BE2C (cell line): ENCODE results near the gene CSF2RB.

Experiments
- DNase-seq: peaks from one replicate; pipeline ENCODE4 v3.0.0-alpha.2; 2020
- H3K27me3 ChIP-seq: fragments of 250-450 bp; sonication (Bioruptor Pico); 2 replicates; pipeline ENCODE4 v1.5.1; 2020; ENCODE audit warnings: mild to moderate bottlenecking
- H3K36me3 ChIP-seq: fragments of 250-450 bp; sonication (Bioruptor Pico); 2 replicates; pipeline ENCODE4 v1.5.1; 2020; ENCODE audit warnings: mild to moderate bottlenecking
- H3K4me1 ChIP-seq: fragments of 250-450 bp; sonication (Bioruptor Pico); 2 replicates; pipeline ENCODE4 v1.5.1; 2020
- H3K4me3 ChIP-seq: 2 replicates; pipeline ENCODE4 v1.5.1; 2011; ENCODE audit warnings: low read depth, low read length
- H3K9me3 ChIP-seq: fragments of 250-450 bp; sonication (Bioruptor Pico); 2 replicates; pipeline ENCODE4 v1.5.1; 2020
- CTCF ChIP-seq: IDR thresholded peaks from 2 replicates; pipeline ENCODE4 v1.5.1; 2012; ENCODE audit warnings: mild to moderate bottlenecking, low read depth, low read length

CSF2RB gene

GRCh38 chr22:36928196-36928595 is 14.8 kb downstream of the CSF2RB start:
- Histone ChIP-seq H3K36me3 (no peaks in the 10 kb centered on the region), H3K9me3 (no peaks in the 10 kb centered on the region), H3K4me3 (no peak overlapping the region), H3K4me1 (no peaks in the 10 kb centered on the region), H3K27me3 (peaks cover 6% of the 10 kb centered on the region)
- no peak for TF ChIP-seq CTCF
- no peak for DNase-seq

GRCh38 chr22:36928786-36929535 is 15.5 kb downstream of the CSF2RB start:
- Histone ChIP-seq H3K4me1 (no peaks in the 10 kb centered on the region), H3K27me3 (peaks cover 6% of the 10 kb centered on the region), H3K4me3 (no peak overlapping the region), H3K36me3 (no peaks in the 10 kb centered on the region), H3K9me3 (no peaks in the 10 kb centered on the region)
- DNase-seq = no peak
- TF ChIP-seq CTCF = no peak

- no peak overlapping the region for H3K4me3 ChIP-seq
- H3K27me3 ChIP-seq = peaks cover 6% of the 10 kb centered on the region
- H3K4me1 ChIP-seq = no peaks in the 10 kb centered on the region
- no peak for DNase-seq
- H3K9me3 ChIP-seq = no peaks in the 10 kb centered on the region
- no peak for TF ChIP-seq CTCF
- no peaks in the 10 kb centered on the region for H3K36me3 ChIP-seq
Measured at GRCh38 chr22:36929621-36930020, 16.2 kb downstream of the CSF2RB start.

GRCh38 chr22:36930041-36930935 is 16.9 kb downstream of the CSF2RB start:
- Histone ChIP-seq H3K4me3 (no peak overlapping the region), H3K36me3 (no peaks in the 10 kb centered on the region), H3K27me3 (peaks cover 6% of the 10 kb centered on the region), H3K9me3 (no peaks in the 10 kb centered on the region), H3K4me1 (no peaks in the 10 kb centered on the region)
- no peak for TF ChIP-seq CTCF
- no peak for DNase-seq

- Histone ChIP-seq H3K4me1 (no peaks in the 10 kb centered on the region), H3K27me3 (peaks cover 6% of the 10 kb centered on the region), H3K9me3 (no peaks in the 10 kb centered on the region), H3K36me3 (no peaks in the 10 kb centered on the region), H3K4me3 (no peak overlapping the region)
- TF ChIP-seq CTCF = no peak
- DNase-seq = no peak
Measured at GRCh38 chr22:36931446-36931845, 18.0 kb downstream of the CSF2RB start.
